H1 (cell line): ENCODE measurements around the gene NXT2. TPM values are rescaled to one million over a fixed set of nuclear protein-coding genes. Genes with fewer than 3 reads are reported as not detected.

Source experiments
- CTCF ChIA-PET: fragments of 300-600 bp; sonication (Branson Sonifier 250); formaldehyde crosslinking; loops from one replicate; lab custom pipeline; 2021; ENCODE audit not compliant: partially characterized antibody; lab: Charles Lee
- POLR2A ChIA-PET: fragments of 300-600 bp; sonication (Branson Sonifier 250); formaldehyde crosslinking; loops from one replicate; lab custom pipeline; 2021; ENCODE audit warnings: inconsistent platforms; ENCODE audit not compliant: partially characterized antibody; lab: Charles Lee
- DNase-seq, 2 experiments: peaks; one replicate each; pipeline versions ENCODE4 v3.0.0 to v3.0.0-alpha.2; 2010 to 2022; ENCODE audit warnings: low spot score in 2 of 2, low read depth in 1 of 2, mixed read lengths in 1 of 2
- FAIRE-seq: peaks from 2 replicates; lab custom pipeline; 2011; peaks lifted over from hg19 to GRCh38; lab: Jason Lieb, UNC
- H2AFZ ChIP-seq: 2 replicates; pipeline ENCODE4 v1.8.1; 2012; ENCODE audit warnings: low read length, inconsistent platforms
- H2AK5ac ChIP-seq: 2 replicates; pipeline ENCODE4 v1.6.1; 2013; ENCODE audit warnings: low read depth, low read length
- H2BK120ac ChIP-seq: replicated peaks from 2 replicates; pipeline ENCODE3; 2013; ENCODE audit warnings: low read depth, low read length, inconsistent platforms
- H2BK12ac ChIP-seq: 2 replicates; pipeline ENCODE4 v1.6.1; 2013; ENCODE audit warnings: low read depth, low read length
- H2BK15ac ChIP-seq: 2 replicates; pipeline ENCODE4 v1.6.1; 2013; ENCODE audit warnings: low read length
- H2BK20ac ChIP-seq: 2 replicates; pipeline ENCODE4 v1.6.1; 2013; ENCODE audit warnings: low read length
- H2BK5ac ChIP-seq: 2 replicates; pipeline ENCODE4 v1.6.1; 2013; ENCODE audit warnings: low read depth, low read length
- H3K14ac ChIP-seq: 2 replicates; pipeline ENCODE4 v1.6.1; 2013; ENCODE audit warnings: inconsistent platforms; ENCODE audit not compliant: insufficient read length
- H3K18ac ChIP-seq: 2 replicates; pipeline ENCODE4 v1.6.1; 2013; ENCODE audit warnings: low read length; ENCODE audit errors: extremely low read depth
- H3K23ac ChIP-seq: 2 replicates; pipeline ENCODE4 v1.6.1; 2013; ENCODE audit warnings: inconsistent platforms; ENCODE audit not compliant: insufficient read length
- H3K23me2 ChIP-seq: 2 replicates; pipeline ENCODE4 v1.6.1; 2013; ENCODE audit warnings: low read depth, low read length
- H3K27ac ChIP-seq: 2 replicates; pipeline ENCODE4 v1.6.1; 2011; ENCODE audit warnings: low read depth, low read length, inconsistent platforms
- H3K27me3 ChIP-seq, 4 experiments: replicated peaks in 1 of 4; 1 replicate in 1 of 4; 2 replicates in 3 of 4; pipeline versions ENCODE4 v1.6.1 to v1.8.1; 2011 to 2013; ENCODE audit warnings: low read length in 3 of 4, mild to moderate bottlenecking in 3 of 4, inconsistent platforms in 2 of 4, mixed read lengths in 2 of 4, moderate library complexity in 1 of 4; ENCODE audit not compliant: control insufficient read depth in 3 of 4, insufficient read depth in 3 of 4; ENCODE audit errors: extremely low read depth in 1 of 4
- H3K36me3 ChIP-seq, 4 experiments: 2 replicates each; pipeline versions ENCODE4 v1.6.1 to v1.8.1; 2011 to 2013; ENCODE audit warnings: mild to moderate bottlenecking in 4 of 4, low read length in 3 of 4, moderate library complexity in 2 of 4, control low read depth in 1 of 4, inconsistent platforms in 1 of 4; ENCODE audit not compliant: insufficient read depth in 4 of 4, control insufficient read depth in 2 of 4
- H3K4ac ChIP-seq: replicated peaks from 2 replicates; pipeline ENCODE3; 2013; ENCODE audit warnings: low read length, low read depth, mixed read lengths, inconsistent platforms; ENCODE audit not compliant: insufficient read length
- H3K4me1 ChIP-seq, 4 experiments: replicated peaks in 1 of 4; 1 replicate in 1 of 4; 2 replicates in 3 of 4; pipeline versions ENCODE4 v1.6.1 to v1.8.1; 2011 to 2013; ENCODE audit warnings: low read length in 3 of 4, inconsistent platforms in 2 of 4, mixed read lengths in 1 of 4; ENCODE audit not compliant: insufficient read depth in 4 of 4, control insufficient read depth in 3 of 4
- H3K4me2 ChIP-seq, 2 experiments: 2 replicates each; pipeline versions ENCODE4 v1.6.1 to v1.8.1; 2011 to 2013; ENCODE audit warnings: low read depth in 2 of 2, low read length in 2 of 2, control low read depth in 1 of 2, inconsistent platforms in 1 of 2, mild to moderate bottlenecking in 1 of 2; ENCODE audit not compliant: insufficient read depth in 1 of 2
- H3K4me3 ChIP-seq, 4 experiments: fragments of 200-600, 300-600 bp in 1 of 4; sonication (generic), shearing (Covaris generic), sonication (Bioruptor Twin) in 1 of 4; 2 replicates each; pipeline versions ENCODE4 v1.5.1 to v1.8.1; 2011 to 2016; ENCODE audit warnings: low read length in 4 of 4, low read depth in 3 of 4, control low read depth in 2 of 4, inconsistent platforms in 2 of 4, mild to moderate bottlenecking in 2 of 4, mixed read lengths in 1 of 4, moderate library complexity in 1 of 4; ENCODE audit not compliant: insufficient read depth in 2 of 4; ENCODE audit errors: extremely low read depth in 1 of 4
- H3K56ac ChIP-seq: replicated peaks from 2 replicates; pipeline ENCODE3; 2013; ENCODE audit warnings: low read depth, mild to moderate bottlenecking, mixed read lengths, low read length, inconsistent platforms; ENCODE audit not compliant: insufficient read length
- H3K79me1 ChIP-seq: 2 replicates; pipeline ENCODE4 v1.6.1; 2013; ENCODE audit warnings: low read depth, low read length, control low read depth
- H3K79me2 ChIP-seq, 2 experiments: 2 replicates each; pipeline versions ENCODE4 v1.6.1 to v1.8.1; 2012 to 2013; ENCODE audit warnings: low read length in 2 of 2, mild to moderate bottlenecking in 2 of 2, inconsistent platforms in 1 of 2; ENCODE audit not compliant: insufficient read depth in 2 of 2, control insufficient read depth in 1 of 2
- H3K9ac ChIP-seq, 4 experiments: replicated peaks in 1 of 4; 1 replicate in 1 of 4; 2 replicates in 3 of 4; pipeline versions ENCODE4 v1.6.1 to v1.8.1; 2011 to 2013; ENCODE audit warnings: low read depth in 3 of 4, low read length in 3 of 4, control low read depth in 2 of 4, mild to moderate bottlenecking in 2 of 4, moderate library complexity in 2 of 4, inconsistent platforms in 1 of 4; ENCODE audit errors: extremely low read depth in 1 of 4
- H3K9me3 ChIP-seq, 2 experiments: 2 replicates each; pipeline versions ENCODE4 v1.6.1 to v1.8.1; 2012 to 2013; ENCODE audit warnings: mild to moderate bottlenecking in 2 of 2, moderate library complexity in 2 of 2, control low read depth in 1 of 2, inconsistent platforms in 1 of 2, low read depth in 1 of 2, low read length in 1 of 2, mixed read lengths in 1 of 2; ENCODE audit not compliant: insufficient read depth in 2 of 2
- H4K20me1 ChIP-seq, 2 experiments: replicated peaks in 1 of 2; 2 replicates each; pipeline versions ENCODE3 to v1.8.1; 2011 to 2013; ENCODE audit warnings: inconsistent platforms in 2 of 2, low read length in 2 of 2, mild to moderate bottlenecking in 1 of 2; ENCODE audit not compliant: insufficient read depth in 2 of 2, control insufficient read depth in 1 of 2
- H4K5ac ChIP-seq: 2 replicates; pipeline ENCODE4 v1.6.1; 2013; ENCODE audit warnings: low read length, low read depth, mixed read lengths, inconsistent platforms; ENCODE audit not compliant: insufficient read length
- H4K8ac ChIP-seq: 2 replicates; pipeline ENCODE4 v1.8.0; 2013; ENCODE audit warnings: mild to moderate bottlenecking, moderate library complexity, low read length, inconsistent platforms; ENCODE audit not compliant: insufficient read depth; ENCODE audit errors: extremely low read depth
- H4K91ac ChIP-seq: replicated peaks from 2 replicates; pipeline ENCODE3; 2013; ENCODE audit warnings: low read length, mixed read lengths, inconsistent platforms; ENCODE audit not compliant: insufficient read length
- CBX5 ChIP-seq: fragments of 300-800, 300-1000 bp; sonication (generic); IDR thresholded peaks from 2 replicates; pipeline ENCODE4 v1.7.1; 2016; ENCODE audit warnings: antibody characterized with exemption, low read length, low read depth
- CHD2 ChIP-seq: IDR thresholded peaks from 2 replicates; pipeline ENCODE4 v1.6.1; 2012; ENCODE audit warnings: low read length, improper control_type of control experiment
- CREB1 ChIP-seq: IDR thresholded peaks from 2 replicates; pipeline ENCODE4 v1.6.1; 2012; ENCODE audit warnings: inconsistent platforms
- JUN ChIP-seq: IDR thresholded peaks from 2 replicates; pipeline ENCODE4 v1.6.1; 2011; ENCODE audit warnings: low read depth, mild to moderate bottlenecking, improper control_type of control experiment, low read length
- PHF8 ChIP-seq: fragments of 200-600 bp; sonication (generic); conservative IDR thresholded peaks from 2 replicates; pipeline ENCODE4 v1.7.1; 2012; ENCODE audit warnings: low read depth, mild to moderate bottlenecking, inconsistent platforms, low read length, moderate library complexity
- RBBP5 ChIP-seq: IDR thresholded peaks from 2 replicates; pipeline ENCODE4 v1.7.1; 2012; ENCODE audit warnings: low read depth, mild to moderate bottlenecking, inconsistent platforms, low read length, moderate library complexity, borderline replicate concordance
- RNF2 ChIP-seq: fragments of 200-900, 300-1000 bp; sonication (generic); IDR thresholded peaks from 2 replicates; pipeline ENCODE4 v1.7.1; 2016; ENCODE audit warnings: borderline replicate concordance, low read depth, mild to moderate bottlenecking, antibody characterized with exemption, low read length; ENCODE audit not compliant: poor library complexity, severe bottlenecking; ENCODE audit errors: missing control alignments
- SAP30 ChIP-seq: fragments of 300-600 bp; sonication (generic); IDR thresholded peaks from 2 replicates; pipeline ENCODE4 v1.7.1; 2012; ENCODE audit warnings: low read length, moderate library complexity, mild to moderate bottlenecking, inconsistent platforms; ENCODE audit not compliant: insufficient read depth, insufficient replicate concordance
- SIRT6 ChIP-seq: IDR thresholded peaks from one replicate; pipeline ENCODE4 v1.7.1; 2012; ENCODE audit warnings: low read length, inconsistent platforms
- SP1 ChIP-seq: IDR thresholded peaks from 2 replicates; pipeline ENCODE4 v1.6.1; 2011; ENCODE audit warnings: low read depth, low read length
- SP4 ChIP-seq: IDR thresholded peaks from 2 replicates; pipeline ENCODE4 v1.6.1; 2012; ENCODE audit warnings: low read length, inconsistent platforms
- SRF ChIP-seq: IDR thresholded peaks from 2 replicates; pipeline ENCODE4 v1.6.1; 2011; ENCODE audit warnings: mild to moderate bottlenecking, low read depth, low read length, moderate library complexity
- SUZ12 ChIP-seq: fragments of 200-600 bp; sonication (generic); IDR thresholded peaks from 2 replicates; pipeline ENCODE4 v1.6.1; 2012; ENCODE audit warnings: mild to moderate bottlenecking, inconsistent platforms, low read length, moderate library complexity, mixed read lengths
- TBP ChIP-seq: IDR thresholded peaks from 2 replicates; pipeline ENCODE4 v1.6.1; 2011; ENCODE audit warnings: low read depth, low read length, improper control_type of control experiment
- USF2 ChIP-seq: IDR thresholded peaks from 2 replicates; pipeline ENCODE4 v1.6.1; 2011; ENCODE audit warnings: low read length, improper control_type of control experiment
- WGBS, 2 experiments: shearing (Covaris generic) in 1 of 2; methylation state at CpG; one replicate each; pipeline versions ENCODE4 v1.1.6 to v1.1.7; 2013 to 2015; ENCODE audit warnings: low lambda C conversion rate in 2 of 2, mixed read lengths in 2 of 2, inconsistent platforms in 1 of 2, low coverage in 1 of 2, missing lambda C conversion rate in 1 of 2; ENCODE audit not compliant: insufficient replicate concordance in 2 of 2, insufficient coverage in 1 of 2, insufficient read length in 1 of 2; ENCODE audit errors: extremely low coverage in 1 of 2, missing lambda C conversion rate in 1 of 2; 5-methylcytosine and 5-hydroxymethylcytosine counted together
- polyA plus RNA-seq, 7 experiments: library from polyadenylated mRNA; depleted of rRNA in 3 of 7; stranded (reverse) in 5 of 7; unstranded in 2 of 7; fragments of >200 nt in 5 of 7; fragments of 200-250 nt in 2 of 7; gene quantifications; 1 replicate in 5 of 7; 2 replicates in 1 of 7; 4 replicates in 1 of 7; pipeline versions ENCODE4 v1.2.1 to v1.2.3, GENCODE V29; 2011 to 2013; ENCODE audit warnings: missing spikeins in 2 of 7, mixed read lengths in 2 of 7
- total RNA-seq: library from RNA; stranded (reverse); fragmentation: NEBNext Ultra II Directional; extraction: Animal tissue kit (Norgen Biotek cat#: 25700); gene quantifications from 2 replicates; pipeline ENCODE4 v1.2.1, GENCODE V29; 2021

Gene NXT2
- total and polyA plus RNA-seq, 2 of the 8 experiments (the other 6 are each of a cell fraction or from before 2014, with no cell fraction given): 6.1 to 13.5 TPM

- no peak overlapping the region for H2AFZ ChIP-seq
- H3K4me1 ChIP-seq: no peaks in the 10 kb centered on the region
- H4K91ac ChIP-seq: no peak overlapping the region
Observed at GRCh38 chrX:109511113-109511512, 25.5 kb upstream of the NXT2 start.

More at GRCh38 chrX:109511113-109511512, 25.5 kb upstream of the NXT2 start:
- Histone ChIP-seq H3K36me3 (no peaks in the 10 kb centered on the region), H4K8ac (no peak overlapping the region), H3K27me3 (no peaks in the 10 kb centered on the region), H2BK20ac (no peak overlapping the region), H3K27ac (no peak overlapping the region), H3K23ac (no peak overlapping the region), H3K9ac (no peak overlapping the region), H4K5ac (no peak overlapping the region), H2BK12ac (no peak overlapping the region), H3K56ac (no peak overlapping the region), H3K9me3 (no peaks in the 10 kb centered on the region), H3K18ac (no peak overlapping the region), H3K4me3 (no peak overlapping the region), H3K79me2 (no peaks in the 10 kb centered on the region), H3K4me2 (no peak overlapping the region), H3K4ac (no peak overlapping the region), H2BK5ac (no peak overlapping the region), H3K79me1 (no peaks in the 10 kb centered on the region), H2BK120ac (no peak overlapping the region), H2BK15ac (no peak overlapping the region), H4K20me1 (no peaks in the 10 kb centered on the region), H3K23me2 (no peaks in the 10 kb centered on the region), H3K14ac (no peak overlapping the region), H2AK5ac (no peak overlapping the region)
- TF ChIP-seq CBX5 (no peak), JUN (no peak), RNF2 (no peak), SUZ12 (no peak), TBP (no peak), CHD2 (no peak), PHF8 (no peak), SP1 (no peak), SAP30 (no peak), SP4 (no peak), CREB1 (no peak), SIRT6 (no peak), SRF (no peak), USF2 (no peak), RBBP5 (no peak)
- DNase-seq: no peak
- no CpG with 5 or more reads among the region's 1 CpG for WGBS, 2 experiments
- POLR2A ChIA-PET: no interaction called here
- no peak for FAIRE-seq
- CTCF ChIA-PET: interaction anchor here (0.6 kb wide), 1 partner anchor 360 kb away, joined by 3 read pairs; no protein-coding TSS in a partner anchor
